C4-2B (cell line): ENCODE data around the gene ANKH.

Experiments
- ZFX ChIP-seq: fragments of 450-650 bp; IDR thresholded peaks from 2 replicates; pipeline ENCODE4 v1.6.1; 2017
- TF ChIP-seq, protein P1 (sequence below): fragments of 450-650 bp; conservative IDR thresholded peaks from 2 replicates; pipeline ENCODE4 v1.5.1; 2017; ENCODE audit warnings: mild to moderate bottlenecking

DNA sequence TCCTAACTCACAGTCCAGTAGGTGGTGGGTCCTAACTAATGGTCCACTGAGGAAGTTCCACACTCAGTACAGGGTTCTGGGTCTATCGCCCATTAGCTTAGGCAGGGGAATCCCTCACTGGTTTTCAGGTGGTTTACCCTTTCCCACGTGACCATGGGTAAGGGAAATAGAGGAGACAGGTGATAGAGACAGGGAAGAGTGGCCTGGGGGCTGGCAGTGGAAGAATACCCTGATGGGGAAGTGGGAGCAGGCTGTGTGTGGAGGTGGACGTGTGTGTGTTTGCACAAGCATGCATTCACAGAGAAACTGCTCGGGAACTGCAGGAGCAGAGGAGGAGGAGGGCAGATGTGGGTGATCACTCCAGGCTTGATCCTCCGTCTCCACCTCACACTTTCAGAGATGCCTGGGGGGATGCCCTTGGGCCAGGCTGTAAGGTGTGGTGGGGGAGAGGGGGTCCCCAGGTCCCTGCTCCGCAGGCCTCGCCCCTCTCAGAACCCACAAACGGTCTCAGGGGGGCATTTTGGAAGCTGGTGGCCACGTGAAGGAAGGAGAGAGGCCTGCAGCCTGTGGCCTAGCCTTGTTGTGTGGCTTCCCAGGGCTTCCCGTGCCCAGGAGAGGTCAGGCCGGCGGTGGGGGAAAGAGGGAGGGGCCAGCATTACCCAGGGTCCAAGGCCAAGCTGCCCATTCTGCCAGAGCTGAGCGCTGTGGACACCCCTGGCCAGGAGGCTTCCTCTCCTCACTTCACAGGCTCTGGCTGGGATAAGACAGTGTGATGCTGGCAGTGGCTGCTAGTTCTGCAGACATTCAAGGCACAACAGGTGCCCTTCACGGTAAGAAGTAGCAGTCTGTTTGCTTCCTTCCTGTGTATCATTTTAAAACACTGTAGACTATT is 127.0 kb downstream of the ANKH start:
- TF ChIP-seq, protein P1, sequence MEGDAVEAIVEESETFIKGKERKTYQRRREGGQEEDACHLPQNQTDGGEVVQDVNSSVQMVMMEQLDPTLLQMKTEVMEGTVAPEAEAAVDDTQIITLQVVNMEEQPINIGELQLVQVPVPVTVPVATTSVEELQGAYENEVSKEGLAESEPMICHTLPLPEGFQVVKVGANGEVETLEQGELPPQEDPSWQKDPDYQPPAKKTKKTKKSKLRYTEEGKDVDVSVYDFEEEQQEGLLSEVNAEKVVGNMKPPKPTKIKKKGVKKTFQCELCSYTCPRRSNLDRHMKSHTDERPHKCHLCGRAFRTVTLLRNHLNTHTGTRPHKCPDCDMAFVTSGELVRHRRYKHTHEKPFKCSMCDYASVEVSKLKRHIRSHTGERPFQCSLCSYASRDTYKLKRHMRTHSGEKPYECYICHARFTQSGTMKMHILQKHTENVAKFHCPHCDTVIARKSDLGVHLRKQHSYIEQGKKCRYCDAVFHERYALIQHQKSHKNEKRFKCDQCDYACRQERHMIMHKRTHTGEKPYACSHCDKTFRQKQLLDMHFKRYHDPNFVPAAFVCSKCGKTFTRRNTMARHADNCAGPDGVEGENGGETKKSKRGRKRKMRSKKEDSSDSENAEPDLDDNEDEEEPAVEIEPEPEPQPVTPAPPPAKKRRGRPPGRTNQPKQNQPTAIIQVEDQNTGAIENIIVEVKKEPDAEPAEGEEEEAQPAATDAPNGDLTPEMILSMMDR: no peak
- no peak for TF ChIP-seq ZFX
